Stimulated activated CD4-positive, alpha-beta T cell treated with anti-CD3 and anti-CD28 coated beads, Interleukin-4, amount 100 ng/mL, for 4 hours (primary cell): ENCODE measurements around the gene ATP5MG.
"Not testable (repeated sequence)": the region's sequence is repeated elsewhere in the genome, so short reads cannot be mapped to it uniquely, and the experiment has no call there.

Source experiments
- DNase-seq, 2 experiments: peaks; one replicate each; pipeline ENCODE4 v3.0.0-alpha.2; 2020

Gene ATP5MG

DNA sequence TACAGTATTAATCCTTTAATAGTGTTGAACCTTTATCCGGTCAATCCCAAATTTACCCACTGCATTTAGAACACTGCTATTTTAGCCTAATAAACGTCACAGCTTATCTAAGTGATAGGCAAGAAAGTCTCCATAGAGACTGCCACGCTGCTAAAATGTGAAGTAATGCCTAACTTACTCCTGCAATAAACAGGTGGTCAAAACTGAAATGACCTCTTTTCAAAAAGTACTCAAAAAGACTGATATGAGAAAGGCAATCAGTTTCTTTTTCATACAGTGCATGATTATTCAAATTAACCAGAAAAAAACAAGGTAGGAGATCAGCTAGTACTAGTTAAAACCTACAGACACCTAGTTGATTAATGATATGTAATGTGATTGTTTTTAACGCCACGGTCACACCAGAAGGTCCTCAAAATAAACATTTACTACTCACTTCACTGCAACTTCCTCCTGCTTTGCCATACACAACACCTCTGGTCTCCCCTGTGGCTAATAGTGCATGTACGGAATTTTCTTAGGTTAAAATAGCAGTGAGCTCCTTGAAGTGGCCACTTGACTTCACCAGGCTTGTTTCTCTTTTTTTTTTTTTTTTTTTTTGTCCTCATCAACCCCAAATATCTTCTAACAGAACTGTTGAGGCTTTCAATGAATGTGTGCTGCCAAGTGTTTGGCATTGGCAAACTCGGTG is 8.8 kb downstream of the ATP5MG start:
- no peak for DNase-seq

DNA sequence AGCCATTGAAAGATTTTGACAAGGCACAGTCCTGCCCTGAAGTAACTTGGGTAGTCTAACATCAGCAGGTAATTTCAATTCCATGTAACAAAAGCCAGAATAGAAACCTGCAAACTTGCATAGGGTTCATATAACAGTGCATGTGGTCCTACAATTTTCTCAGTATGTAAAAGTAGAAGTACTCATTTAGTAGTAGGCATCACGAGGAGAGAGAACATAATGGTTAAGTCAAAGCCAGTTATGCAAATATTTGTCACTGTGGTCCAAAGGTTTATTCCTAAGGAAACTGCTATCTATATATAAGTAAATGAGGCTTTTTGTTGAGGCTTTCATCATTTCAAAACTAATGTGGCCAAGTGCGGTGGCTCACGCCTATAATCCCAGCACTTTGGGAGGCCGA is 10.1 kb downstream of the ATP5MG start:
- no peak for DNase-seq

GRCh38 chr11:118412921-118413320 is 11.5 kb downstream of the ATP5MG start:
- DNase-seq = no peak

DNA sequence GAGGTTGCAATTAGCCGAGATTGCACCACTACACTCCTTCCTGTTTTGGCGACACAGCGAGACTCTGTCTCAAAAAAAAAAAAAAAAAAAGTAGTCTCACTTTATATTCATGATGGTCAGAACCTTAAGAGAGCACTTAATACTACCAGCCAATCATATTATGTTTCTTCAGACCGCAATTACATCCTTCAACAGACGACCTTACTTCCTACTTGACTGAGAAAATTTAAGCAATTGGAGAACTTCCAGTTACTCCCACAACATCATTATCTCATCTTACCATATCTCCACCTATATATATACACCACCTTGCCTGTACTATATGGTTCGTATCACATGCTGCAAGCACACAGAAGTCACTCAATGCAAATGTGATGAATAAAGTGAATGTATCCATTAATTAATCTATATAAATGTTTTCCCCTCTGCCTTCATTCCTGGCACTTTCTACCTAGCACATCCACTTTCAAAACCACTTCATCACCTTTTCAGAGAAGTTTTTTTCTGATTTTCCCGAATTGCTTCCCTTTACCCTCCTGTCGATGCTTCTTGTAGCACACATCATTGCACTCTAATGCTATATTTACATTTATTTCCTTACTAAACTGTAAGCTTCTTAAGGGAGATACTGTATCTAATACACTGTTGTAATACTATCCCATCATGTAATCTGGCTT is 13.8 kb downstream of the ATP5MG start:
- DNase-seq = no peak

DNA sequence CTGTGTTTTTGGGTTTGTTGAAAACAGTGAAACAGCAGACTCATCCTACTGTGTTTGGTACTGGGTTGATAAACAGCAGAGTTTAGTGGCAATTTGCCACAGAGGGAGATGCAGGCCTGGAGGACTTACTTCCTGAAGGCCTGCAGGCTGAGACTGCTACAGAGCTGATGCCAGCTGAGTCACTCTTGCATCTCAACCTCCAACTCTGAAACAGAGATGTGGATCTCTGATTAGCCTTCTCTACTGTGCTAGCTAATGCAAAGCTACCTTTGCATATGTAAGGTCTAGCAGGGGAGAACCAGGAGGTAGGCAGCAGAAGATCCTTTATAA is 14.3 kb downstream of the ATP5MG start:
- no peak for DNase-seq

DNA sequence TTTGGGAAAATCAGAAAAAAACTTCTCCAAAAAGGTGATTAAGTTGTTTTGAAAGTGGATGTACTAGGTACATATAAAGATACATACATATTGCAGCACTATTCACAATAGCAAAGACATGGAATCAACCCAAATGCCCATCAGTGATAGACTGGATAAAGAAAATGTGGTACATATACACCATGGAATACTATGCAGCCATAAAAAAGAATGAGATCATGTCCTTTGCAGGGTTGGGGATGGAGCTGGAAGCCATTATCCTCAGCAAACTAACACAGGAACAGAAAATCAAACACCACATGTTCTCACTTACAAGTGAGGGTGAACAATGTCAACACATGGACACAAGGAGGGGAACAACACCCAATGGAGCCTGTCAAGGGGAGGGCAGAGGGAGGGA is 15.5 kb downstream of the ATP5MG start:
- DNase-seq = not testable (repeated sequence)

DNA sequence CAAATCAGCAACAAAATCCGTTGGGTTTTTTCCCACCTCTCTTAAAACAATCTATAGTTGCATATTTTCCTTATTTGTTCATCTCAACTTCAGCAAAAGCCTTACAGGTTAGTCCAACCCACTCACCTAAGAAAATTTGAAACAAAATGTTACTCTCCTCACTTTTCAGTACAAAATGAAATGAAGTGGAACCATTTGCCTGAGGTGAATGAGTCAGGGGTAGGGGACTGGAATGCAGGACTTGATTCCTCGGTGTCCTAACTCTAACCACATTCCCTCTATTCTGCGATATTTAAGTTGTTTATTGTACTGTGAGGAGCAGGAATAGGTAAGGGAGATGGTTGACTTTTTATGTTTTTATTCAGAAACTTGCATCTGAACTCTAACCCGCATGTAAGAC is 16.4 kb downstream of the ATP5MG start:
- no peak for DNase-seq

GRCh38 chr11:118418766-118419165 is 17.4 kb downstream of the ATP5MG start:
- DNase-seq = no peak

GRCh38 chr11:118427707-118428106 is 26.3 kb downstream of the ATP5MG start:
- DNase-seq = no peak

DNA sequence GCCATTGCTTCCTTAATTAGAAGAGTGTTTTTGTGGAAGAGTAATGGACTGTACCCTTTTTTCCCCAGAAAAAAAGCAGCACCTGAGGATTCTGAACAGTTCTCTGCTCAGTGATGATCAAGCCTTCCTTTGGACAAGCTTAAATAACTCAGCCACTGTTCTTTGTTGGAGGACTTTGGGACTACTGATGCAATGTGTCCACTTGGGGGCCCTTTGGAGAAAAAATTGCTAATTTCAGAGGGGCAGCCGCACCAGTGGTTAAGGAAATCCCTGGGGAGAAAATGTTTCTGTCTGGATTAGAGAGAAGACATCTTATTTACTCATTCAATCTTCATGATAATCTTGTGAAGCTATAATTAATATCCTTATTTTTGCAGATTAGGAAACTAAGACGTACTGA is 29.6 kb downstream of the ATP5MG start:
- no peak for DNase-seq

- no peak for DNase-seq
Measured at GRCh38 chr11:118434123-118434552, 32.7 kb downstream of the ATP5MG start.

- DNase-seq = peak; percentile 9 to 35
Measured at GRCh38 chr11:118434553-118435289, 33.3 kb downstream of the ATP5MG start.

GRCh38 chr11:118435290-118435892 is 34.0 kb downstream of the ATP5MG start:
- DNase-seq = peak; percentile 52 to 58

- DNase-seq = peak; percentile 89 to 96
Measured at GRCh38 chr11:118435893-118436624, 34.7 kb downstream of the ATP5MG start, which contains the start of gene KMT2A. Gene KMT2A, plus strand, starts transcription at chr11:118436492. Its CDS starts 21 bp downstream, at chr11:118436513.

GRCh38 chr11:118436639-118437207 is 35.3 kb downstream of the ATP5MG start:
- DNase-seq = peak in 1 of 2 experiments; percentile 45

DNA sequence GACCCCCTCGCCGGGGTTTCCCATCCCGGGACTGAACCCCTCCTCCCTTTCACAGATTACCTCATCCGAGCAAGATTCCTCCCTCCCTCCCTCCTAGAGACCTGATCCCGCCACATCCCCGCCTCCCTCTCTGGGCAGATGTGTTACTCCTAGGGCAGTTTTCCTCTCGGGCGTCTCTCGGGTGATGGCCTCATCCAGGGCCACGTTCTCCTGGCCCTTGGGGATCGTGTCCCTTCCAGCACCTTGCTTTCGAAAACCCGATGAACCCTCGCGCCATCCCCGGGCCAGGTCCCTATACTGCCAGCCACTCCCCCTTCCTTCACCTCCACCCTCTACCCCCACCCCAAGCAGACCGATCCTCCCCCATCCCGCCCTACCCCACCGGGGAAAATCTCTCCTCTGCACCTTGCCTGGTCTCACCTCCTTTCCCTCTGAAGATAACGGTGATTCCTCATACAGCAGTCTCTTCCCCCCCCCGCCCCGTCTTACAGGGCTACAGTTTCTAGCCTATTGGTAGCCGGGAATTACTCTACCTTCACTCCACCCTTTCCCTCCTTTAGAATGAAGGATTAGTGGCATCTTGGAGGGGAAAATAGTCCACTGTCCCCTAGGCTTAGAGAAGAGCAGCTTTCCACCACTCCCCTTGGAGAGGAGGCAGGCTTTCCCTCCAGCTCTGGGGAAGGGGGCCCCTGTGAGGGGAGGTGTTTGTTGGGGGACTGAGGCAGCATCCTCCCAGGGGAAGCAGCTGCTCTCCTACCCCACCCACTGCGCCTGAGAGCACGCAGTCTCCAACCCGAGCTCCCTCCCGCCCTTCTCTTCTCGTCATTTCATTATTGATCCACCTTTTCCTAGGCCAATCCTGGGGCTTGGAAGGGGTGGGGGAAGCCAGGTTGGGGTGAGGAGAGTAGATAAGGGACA is 36.1 kb downstream of the ATP5MG start:
- DNase-seq = peak; percentile 30 to 40

GRCh38 chr11:118438314-118438931 is 37.0 kb downstream of the ATP5MG start:
- DNase-seq = peak; percentile 34 to 42

DNA sequence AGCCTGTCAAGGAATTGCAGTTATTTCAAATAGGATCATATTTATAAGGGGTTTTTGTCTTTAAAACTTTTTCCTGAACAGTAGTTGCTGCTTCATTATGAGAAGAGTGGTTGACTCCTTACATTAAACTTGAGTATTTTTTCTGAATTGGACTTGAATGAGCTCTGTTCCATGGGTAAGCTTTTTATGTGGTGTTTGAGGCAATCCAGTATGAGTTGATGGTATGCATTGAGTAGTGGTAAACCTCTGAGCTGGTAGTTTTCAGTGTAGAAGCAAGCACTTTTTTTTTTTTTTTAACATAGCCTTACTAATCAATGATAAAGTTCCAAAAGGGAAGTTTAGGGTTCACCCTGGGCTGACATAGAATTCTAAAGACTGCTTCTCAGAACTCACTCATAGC is 38.2 kb downstream of the ATP5MG start:
- DNase-seq = no peak

DNA sequence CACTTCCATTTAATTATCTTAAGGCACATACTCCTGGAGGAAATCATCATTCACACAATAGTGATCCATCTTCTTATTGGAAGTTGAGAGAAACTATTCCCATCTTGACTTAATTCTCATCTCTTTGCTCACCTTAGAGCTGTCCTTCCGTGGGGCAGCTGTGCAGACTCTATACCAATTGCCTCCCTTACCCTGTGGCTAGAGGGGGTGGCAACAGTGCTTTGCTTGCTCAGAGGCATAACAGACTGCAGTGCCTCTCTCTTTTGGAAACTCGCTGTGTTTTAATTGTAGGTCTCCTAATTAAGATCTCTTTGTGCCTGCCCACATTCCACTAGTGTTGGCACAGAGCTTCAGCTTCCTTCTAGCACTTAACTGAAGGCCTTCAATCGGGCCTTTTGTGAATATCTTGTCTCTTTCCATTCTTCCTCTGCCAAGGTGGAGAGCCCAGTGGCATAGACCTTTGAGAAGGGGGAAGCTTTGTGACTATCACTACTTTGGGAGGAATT is 40.4 kb downstream of the ATP5MG start:
- no peak for DNase-seq

DNA sequence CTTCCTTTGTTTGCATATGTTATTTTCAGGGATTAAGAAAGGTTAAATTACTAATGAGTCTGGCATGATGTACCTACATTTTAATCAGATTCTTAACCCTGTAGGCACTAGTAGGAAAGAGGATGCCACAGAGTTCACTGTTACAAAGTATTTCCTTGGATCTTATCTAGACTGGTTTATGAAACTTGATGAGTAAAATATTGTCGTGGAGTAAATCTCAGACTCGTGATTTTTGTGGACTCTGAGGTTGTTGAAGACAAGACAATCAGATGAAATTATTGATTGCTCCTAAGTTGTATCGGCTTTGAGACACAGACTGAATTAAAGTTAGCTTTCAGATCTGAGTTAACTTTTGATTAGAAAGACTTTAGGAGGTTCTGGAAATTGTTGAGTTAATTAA is 40.9 kb downstream of the ATP5MG start:
- no peak for DNase-seq
